HL-60 (cell line): Measurements from ENCODE around the gene SERPINB12.

Experiments
- POLR2AphosphoS5 ChIP-seq: IDR thresholded peaks from 2 replicates; pipeline ENCODE4 v1.6.1; 2012; ENCODE audit warnings: low read depth
- REST ChIP-seq: IDR thresholded peaks from 2 replicates; pipeline ENCODE4 v1.6.1; 2012; ENCODE audit warnings: low read depth; ENCODE audit not compliant: insufficient replicate concordance
- TF ChIP-seq, protein P1 (sequence below): IDR thresholded peaks from one replicate; pipeline ENCODE4 v1.5.1; 2011; ENCODE audit warnings: low read length, control low read depth, inconsistent platforms; ENCODE audit not compliant: insufficient read depth

- TF ChIP-seq, protein P1, sequence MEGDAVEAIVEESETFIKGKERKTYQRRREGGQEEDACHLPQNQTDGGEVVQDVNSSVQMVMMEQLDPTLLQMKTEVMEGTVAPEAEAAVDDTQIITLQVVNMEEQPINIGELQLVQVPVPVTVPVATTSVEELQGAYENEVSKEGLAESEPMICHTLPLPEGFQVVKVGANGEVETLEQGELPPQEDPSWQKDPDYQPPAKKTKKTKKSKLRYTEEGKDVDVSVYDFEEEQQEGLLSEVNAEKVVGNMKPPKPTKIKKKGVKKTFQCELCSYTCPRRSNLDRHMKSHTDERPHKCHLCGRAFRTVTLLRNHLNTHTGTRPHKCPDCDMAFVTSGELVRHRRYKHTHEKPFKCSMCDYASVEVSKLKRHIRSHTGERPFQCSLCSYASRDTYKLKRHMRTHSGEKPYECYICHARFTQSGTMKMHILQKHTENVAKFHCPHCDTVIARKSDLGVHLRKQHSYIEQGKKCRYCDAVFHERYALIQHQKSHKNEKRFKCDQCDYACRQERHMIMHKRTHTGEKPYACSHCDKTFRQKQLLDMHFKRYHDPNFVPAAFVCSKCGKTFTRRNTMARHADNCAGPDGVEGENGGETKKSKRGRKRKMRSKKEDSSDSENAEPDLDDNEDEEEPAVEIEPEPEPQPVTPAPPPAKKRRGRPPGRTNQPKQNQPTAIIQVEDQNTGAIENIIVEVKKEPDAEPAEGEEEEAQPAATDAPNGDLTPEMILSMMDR: no peak
- no peak for TF ChIP-seq POLR2AphosphoS5
- TF ChIP-seq REST: no peak
Measured at GRCh38 chr18:63575681-63576080, 33.5 kb downstream of the SERPINB12 start.
